Measurements from ENCODE around the gene TRMT1. TPM values are rescaled to one million over a fixed set of nuclear protein-coding genes. Genes with fewer than 3 reads are reported as not detected.

The TRMT1 gene
- total RNA-seq (2022; extraction: Qiagen RNA extraction), result 33.9 to 40.4 TPM (median 38.2 TPM) in 5 replicates

DNA sequence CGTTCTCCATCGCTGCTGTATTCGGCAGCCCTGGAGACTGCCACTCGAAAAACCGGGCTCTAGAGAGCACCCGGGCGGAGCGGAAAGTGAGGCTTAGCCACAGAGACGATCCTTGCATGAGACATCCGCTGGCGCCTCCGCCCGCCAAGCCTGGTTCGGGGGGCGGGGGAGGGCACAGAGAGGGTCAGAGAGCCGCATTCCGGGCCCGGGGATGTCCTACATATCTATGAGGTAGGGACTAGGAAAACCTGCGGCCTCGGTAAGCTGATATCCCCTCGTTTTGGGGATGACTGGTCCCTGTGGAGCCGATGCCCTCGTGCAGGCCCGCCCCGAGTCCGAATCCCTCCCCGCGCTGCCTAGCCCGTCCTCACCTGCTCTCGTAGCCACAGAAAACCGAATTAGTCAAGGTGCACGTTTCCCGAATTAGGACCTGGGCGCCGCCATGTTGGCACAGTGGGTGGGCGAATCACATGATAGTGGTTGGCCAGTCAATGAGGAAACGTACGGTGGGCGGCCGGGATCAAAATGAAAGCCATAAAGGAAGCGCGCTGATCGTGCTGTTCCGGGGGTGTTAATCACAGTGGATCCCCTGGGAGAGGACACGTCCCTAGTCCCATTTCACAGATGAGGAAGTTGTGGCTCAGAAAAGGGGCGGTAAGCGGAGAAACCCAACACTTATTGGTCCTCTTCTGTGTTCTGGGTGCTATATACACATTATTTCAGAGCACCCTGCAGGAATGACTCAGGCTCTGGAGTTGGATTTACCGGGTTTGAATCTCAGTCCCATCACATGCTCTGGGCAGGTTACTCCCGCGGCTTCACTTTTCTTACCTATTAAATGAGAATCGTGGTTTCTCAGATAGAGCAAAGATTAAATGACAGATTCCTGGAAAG is at the start of gene TRMT1:
TSS of gene TRMT1 (minus strand) at position 459 of the 894 bp plus-strand sequence. CDS start at position 118, 341 bp downstream.

DNA sequence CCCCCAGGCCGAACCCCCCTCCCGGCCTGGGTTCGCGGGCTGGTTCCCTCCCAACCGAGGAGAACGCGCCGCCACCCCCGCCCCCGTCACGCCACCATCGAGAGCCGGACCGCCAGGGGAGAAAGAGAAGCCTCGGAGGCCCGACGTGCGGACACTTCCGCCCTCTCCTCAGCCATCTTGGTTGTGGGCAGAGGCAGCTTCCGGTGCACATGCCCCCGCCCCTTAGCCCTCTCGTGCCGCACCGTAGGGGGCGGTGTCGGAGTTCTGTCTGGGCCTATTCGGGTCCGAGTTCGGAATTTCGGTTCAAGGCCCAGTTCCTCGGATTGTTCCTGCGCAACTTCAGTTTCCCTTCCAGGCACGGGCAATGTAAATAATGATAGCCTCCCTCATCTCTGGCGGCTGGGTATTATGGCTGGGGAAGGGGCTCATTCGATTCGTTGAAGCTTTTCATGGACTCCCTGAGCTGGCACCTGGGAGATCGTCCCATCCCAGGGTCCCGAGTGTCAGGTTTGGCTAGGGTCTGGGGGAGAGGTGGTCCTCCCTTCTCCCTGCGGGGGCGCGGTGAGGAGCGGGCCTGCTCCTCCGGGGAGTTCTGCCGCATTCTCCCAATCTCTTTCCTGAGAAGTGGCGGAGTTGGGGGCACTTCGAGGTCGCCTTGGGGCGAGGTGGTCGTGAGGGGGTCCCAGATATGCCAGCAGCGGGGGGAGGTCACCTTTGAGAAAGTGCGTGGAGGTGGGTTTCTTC is 33.8 kb upstream of the TRMT1 start, which contains the start of the genes IER2 and STX10:
TSS of gene IER2 (plus strand) at position 225 of the 744 bp plus-strand sequence. CDS start 2,776 bp downstream, outside the sequence.
TSS of gene STX10 (minus strand) at position 189 of the 744 bp plus-strand sequence. CDS start 202 bp downstream, outside the sequence.

DNA sequence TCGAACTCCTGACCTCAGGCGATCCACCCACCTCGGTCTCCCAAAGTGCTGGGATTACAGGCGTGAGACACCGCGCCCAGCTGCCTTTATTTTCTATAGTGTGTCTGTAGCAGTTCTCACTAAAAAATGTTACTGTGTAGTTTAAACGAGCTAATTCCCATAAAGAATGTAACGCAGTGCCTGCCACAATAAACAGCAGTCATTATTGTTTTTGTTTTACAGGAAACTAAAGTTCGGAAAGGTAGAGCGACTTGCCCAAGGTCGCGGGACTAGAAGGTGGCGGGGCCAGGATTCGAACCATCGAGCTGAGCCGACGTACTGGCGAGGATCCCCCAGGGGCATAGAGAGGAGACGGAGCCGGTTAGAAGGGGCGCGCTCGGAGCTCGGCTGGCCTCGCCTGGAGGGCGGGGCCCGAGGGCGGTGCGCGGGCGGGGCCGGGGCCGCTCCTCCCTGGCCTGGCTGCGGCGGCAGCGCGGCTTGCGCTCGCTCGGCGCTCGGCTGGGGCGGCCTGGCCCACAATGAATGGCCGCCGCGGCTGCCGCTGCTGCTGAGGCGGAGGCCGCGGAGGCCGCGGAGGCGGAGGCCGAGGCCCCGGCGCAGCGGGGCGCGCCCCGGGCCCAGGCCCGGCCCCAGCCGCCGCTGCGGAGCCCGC is 1.4 kb upstream of the TRMT1 start, which contains the start of gene NACC1:
TSS of gene NACC1 (plus strand) at position 493 of the 652 bp plus-strand sequence. CDS start 16,944 bp downstream, outside the sequence.

DNA sequence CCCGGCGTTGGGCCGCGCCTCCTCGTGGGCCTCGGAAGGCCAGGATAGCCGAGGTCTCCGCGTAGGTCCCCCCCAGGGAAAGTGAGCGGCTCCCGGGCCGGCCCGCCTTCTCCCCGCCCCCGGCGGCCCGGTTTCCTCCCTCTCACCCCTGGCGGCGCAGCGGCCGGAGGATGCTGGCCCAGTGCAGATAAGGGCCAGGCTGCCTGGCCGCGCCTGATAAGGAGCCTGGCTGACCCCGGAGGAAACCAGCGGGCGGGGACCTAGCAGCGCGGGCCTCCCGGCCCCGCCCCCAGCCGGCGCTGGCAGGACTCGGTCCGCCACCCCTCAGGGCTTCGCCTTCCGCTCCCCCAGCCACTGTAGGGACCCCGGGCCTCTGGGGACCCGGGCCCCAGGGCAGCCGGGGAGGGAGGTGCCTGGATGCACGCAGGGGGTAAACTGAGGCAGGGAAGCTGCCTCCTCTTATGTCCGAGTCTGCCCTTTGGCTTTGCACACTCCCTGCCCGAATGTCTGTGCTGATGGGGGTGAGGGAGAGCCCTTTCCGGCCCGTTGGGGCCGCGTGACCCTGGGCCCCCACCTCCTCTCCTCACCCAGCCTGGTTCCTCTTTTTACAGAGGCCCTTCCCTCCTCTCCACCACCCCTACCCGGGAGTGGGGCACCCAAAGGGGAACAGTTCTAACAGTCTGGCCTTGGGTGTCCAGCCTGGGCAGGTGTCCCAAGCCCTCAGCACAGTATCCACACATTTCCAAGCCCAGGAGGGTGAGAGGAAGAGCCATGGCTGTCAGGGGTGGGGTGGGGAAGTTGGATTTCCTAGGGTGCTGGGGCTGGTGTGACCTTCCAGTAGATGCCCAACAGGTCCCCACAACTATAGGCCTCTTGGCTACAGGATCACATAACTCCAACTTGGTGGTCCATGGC is 13.6 kb downstream of the TRMT1 start, which contains the start of gene LYL1:
TSS of gene LYL1 (minus strand) at position 193 of the 915 bp plus-strand sequence. CDS start 1,687 bp downstream, outside the sequence.

Other genes with a start within 250 kb of the TRMT1 start
- 26.6 to 32.2 TPM (median 29.9 TPM) in 5 replicates for gene DNASE2, start 235.3 kb downstream of the TRMT1 start, total RNA-seq (2022; extraction: Qiagen RNA extraction)
- 0.10 TPM in 1 of 5 replicates, not detected in the others for gene KLF1, start 229.5 kb downstream of the TRMT1 start, total RNA-seq (2022; extraction: Qiagen RNA extraction)
- gene GCDH, start 225.6 kb downstream of the TRMT1 start, total RNA-seq (2022; extraction: Qiagen RNA extraction), result 8.7 to 10.3 TPM (median 9.7 TPM) in 5 replicates
- gene SYCE2, start 197.4 kb downstream of the TRMT1 start, total RNA-seq (2022; extraction: Qiagen RNA extraction), result 0.42 to 0.75 TPM (median 0.58 TPM) in 5 replicates
- 59.9 to 78.1 TPM (median 68.9 TPM) in 5 replicates for gene FARSA, start 183.0 kb downstream of the TRMT1 start, total RNA-seq (2022; extraction: Qiagen RNA extraction)
- 493 to 527 TPM (median 508 TPM) in 5 replicates for gene CALR, start 178.1 kb downstream of the TRMT1 start, total RNA-seq (2022; extraction: Qiagen RNA extraction)
- gene RAD23A, start 170.9 kb downstream of the TRMT1 start, total RNA-seq (2022; extraction: Qiagen RNA extraction), result 69.3 to 81.9 TPM (median 80.5 TPM) in 5 replicates
- gene GADD45GIP1, start 159.5 kb downstream of the TRMT1 start, total RNA-seq (2022; extraction: Qiagen RNA extraction), result 31.0 to 58.2 TPM (median 54.0 TPM) in 5 replicates
- 0.09 to 0.12 TPM in 2 of 5 replicates, not detected in the others for gene DAND5, start 147.2 kb downstream of the TRMT1 start, total RNA-seq (2022; extraction: Qiagen RNA extraction)
- gene NFIX, start 121.3 kb downstream of the TRMT1 start, total RNA-seq (2022; extraction: Qiagen RNA extraction), result 2.5 to 4.3 TPM (median 3.8 TPM) in 5 replicates
- gene LYL1, start 13.9 kb downstream of the TRMT1 start, total RNA-seq (2022; extraction: Qiagen RNA extraction), result 0.42 to 1.3 TPM (median 0.85 TPM) in 5 replicates
- 29.8 to 44.8 TPM (median 38.0 TPM) in 5 replicates for gene NACC1, start 1.5 kb upstream of the TRMT1 start, total RNA-seq (2022; extraction: Qiagen RNA extraction)
- 40.3 to 60.2 TPM (median 56.1 TPM) in 5 replicates for gene STX10, start 33.6 kb upstream of the TRMT1 start, total RNA-seq (2022; extraction: Qiagen RNA extraction)
- gene IER2, start 33.7 kb upstream of the TRMT1 start, total RNA-seq (2022; extraction: Qiagen RNA extraction), result 34.7 to 53.7 TPM (median 48.5 TPM) in 5 replicates

Data from A549 treated with Mapracorat at 1 μM for 4 hours (cell line).